ENCODE data around the gene RIPOR2.
A peak's percentile ranks its signal among the peaks of the same experiment; 100 is the strongest.
"Not testable (repeated sequence)": the region's sequence is repeated elsewhere in the genome, so short reads cannot be mapped to it uniquely, and the experiment has no call there.

The RIPOR2 gene

GRCh38 chr6:24797596-24798216 lies 138.1 kb downstream of the RIPOR2 start:
- DNase-seq, result no peak

GRCh38 chr6:24796616-24797290 lies 139.0 kb downstream of the RIPOR2 start:
- DNase-seq, result no peak

- DNase-seq, result no peak
These were observed 140.7 kb downstream of the RIPOR2 start for GRCh38 chr6:24795106-24795505.

GRCh38 chr6:24788031-24788665 lies 147.6 kb downstream of the RIPOR2 start:
- DNase-seq, result no peak

- no peak for DNase-seq
These were observed 155.6 kb downstream of the RIPOR2 start for GRCh38 chr6:24780206-24780605.

GRCh38 chr6:24779416-24780016 lies 156.2 kb downstream of the RIPOR2 start:
- DNase-seq, result no peak

- DNase-seq, result no peak
These were observed 156.9 kb downstream of the RIPOR2 start for GRCh38 chr6:24778878-24779277.

GRCh38 chr6:24778121-24778520 lies 157.6 kb downstream of the RIPOR2 start:
- no peak for DNase-seq

GRCh38 chr6:24777227-24777626 lies 158.5 kb downstream of the RIPOR2 start:
- no peak for DNase-seq

GRCh38 chr6:24775520-24776058 lies 160.2 kb downstream of the RIPOR2 start:
- DNase-seq, result peak; percentile 34

GRCh38 chr6:24774696-24775519 lies 160.9 kb downstream of the RIPOR2 start, which contains the start of gene GMNN:
TSS of gene GMNN (plus strand) at chr6:24774937. CDS start at chr6:24777247, 2,310 bp downstream.
- peak; percentile 99 for DNase-seq

- no peak for DNase-seq
These were observed 167.4 kb downstream of the RIPOR2 start for GRCh38 chr6:24768361-24768760.

- peak; percentile 76 for DNase-seq
These were observed 168.9 kb downstream of the RIPOR2 start for GRCh38 chr6:24766680-24767462.

- DNase-seq, result not testable (repeated sequence)
These were observed 169.8 kb downstream of the RIPOR2 start for GRCh38 chr6:24765968-24766367.

GRCh38 chr6:24764833-24765828 lies 170.6 kb downstream of the RIPOR2 start:
- not testable (repeated sequence) for DNase-seq

- DNase-seq, result no peak
These were observed 172.2 kb downstream of the RIPOR2 start for GRCh38 chr6:24763578-24763977.

- no peak for DNase-seq
These were observed 173.9 kb downstream of the RIPOR2 start for GRCh38 chr6:24761851-24762250.

- no peak for DNase-seq
These were observed 174.4 kb downstream of the RIPOR2 start for GRCh38 chr6:24761193-24761835.

- no peak for DNase-seq
These were observed 175.6 kb downstream of the RIPOR2 start for GRCh38 chr6:24760210-24760609.

- no peak for DNase-seq
These were observed 176.0 kb downstream of the RIPOR2 start for GRCh38 chr6:24759718-24760117.

Measured in suppressor macrophage treated with lipopolysaccharide for 4 hours (primary cell).